CD4-positive, alpha-beta T cell (primary cell): ENCODE data around the gene NT5C1B. TPM values are rescaled to one million over a fixed set of nuclear protein-coding genes. Genes with fewer than 3 reads are reported as not detected.

Experiments used
- ATAC-seq: fragments of 200-7000 bp; cut with Tn5 transposase; one replicate; pipeline ENCODE4 v1.10.0; 2022; ENCODE audit warnings: mild to moderate bottlenecking; ENCODE audit not compliant: poor library complexity
- CTCF ChIA-PET: fragments of 350-600 bp; sonication (Branson Sonifier 250); formaldehyde crosslinking; loops from one replicate; lab custom pipeline; 2021; ENCODE audit warnings: antibody characterized with exemption, inconsistent platforms; lab: Charles Lee
- POLR2A ChIA-PET: fragments of 350-600 bp; sonication (Branson Sonifier 250); formaldehyde crosslinking; loops from one replicate; lab custom pipeline; 2021; ENCODE audit warnings: antibody characterized with exemption, inconsistent platforms; lab: Charles Lee
- DNase-seq, 14 experiments: peaks; one replicate each; pipeline ENCODE4 v3.0.0-alpha.2; 2013 to 2020; ENCODE audit warnings: mixed read lengths in 2 of 14
- H3K27ac ChIP-seq, 2 donors: one replicate each; pipeline versions ENCODE4 v1.5.1 to v1.7.0; 2013; ENCODE audit warnings: low read length in 2 of 2, low read depth in 1 of 2, mild to moderate bottlenecking in 1 of 2
- H3K27me3 ChIP-seq, 2 experiments: 1 replicate in 1 of 2; 2 replicates in 1 of 2; pipeline versions ENCODE4 v1.6.1 to v1.7.0; 2013; ENCODE audit warnings: low read length in 2 of 2, control low read depth in 1 of 2, mild to moderate bottlenecking in 1 of 2, moderate library complexity in 1 of 2; ENCODE audit not compliant: insufficient read depth in 2 of 2, control insufficient read depth in 1 of 2
- H3K36me3 ChIP-seq: one replicate; pipeline ENCODE4 v1.6.1; 2013; ENCODE audit warnings: low read length, control low read depth; ENCODE audit not compliant: insufficient read depth
- H3K4me1 ChIP-seq: one replicate; pipeline ENCODE4 v1.6.1; 2013; ENCODE audit warnings: low read length, control low read depth; ENCODE audit not compliant: insufficient read depth
- H3K4me3 ChIP-seq: one replicate; pipeline ENCODE4 v1.5.1; 2013; ENCODE audit warnings: mild to moderate bottlenecking, low read length, moderate library complexity
- H3K9me3 ChIP-seq, 2 experiments: 1 replicate in 1 of 2; 2 replicates in 1 of 2; pipeline versions ENCODE4 v1.6.1 to v1.7.0; 2013; ENCODE audit warnings: low read length in 2 of 2, mild to moderate bottlenecking in 2 of 2, control low read depth in 1 of 2, moderate library complexity in 1 of 2; ENCODE audit not compliant: control insufficient read depth in 1 of 2, insufficient read depth in 1 of 2
- H3K27ac Mint-ChIP-seq: one replicate; pipeline ENCODE4 v1.8.0; 2020; ENCODE audit warnings: mixed read lengths
- H3K27me3 Mint-ChIP-seq: one replicate; pipeline ENCODE4 v1.8.0; 2021; ENCODE audit warnings: mixed read lengths
- H3K36me3 Mint-ChIP-seq: one replicate; pipeline ENCODE4 v1.8.0; 2021; ENCODE audit warnings: low read depth, mixed read lengths
- H3K4me1 Mint-ChIP-seq: one replicate; pipeline ENCODE4 v1.8.0; 2021; ENCODE audit warnings: low read depth, mixed read lengths
- H3K4me3 Mint-ChIP-seq: one replicate; pipeline ENCODE4 v1.8.0; 2020; ENCODE audit warnings: mild to moderate bottlenecking, mixed read lengths
- H3K9me3 Mint-ChIP-seq: one replicate; pipeline ENCODE4 v1.8.0; 2020; ENCODE audit warnings: mixed read lengths
- CTCF ChIP-seq: fragments of 200-600 bp; IDR thresholded peaks from one replicate; pipeline ENCODE4 v1.8.0; 2022; ENCODE audit warnings: antibody characterized with exemption, mild to moderate bottlenecking
- intact Hi-C, 2 experiments: fragments of 100-400 bp; cut with DNase I in 1 of 2; cut with micrococcal nuclease in 1 of 2; formaldehyde crosslinking; loops; one replicate each; pipeline versions ENCODE4 v1.15.1 to v1.9.0; 2023 to 2025; cut with DNase I, micrococcal nuclease
- total RNA-seq, 174 experiments: library from RNA in 2 of 174; stranded (reverse) in 2 of 174; gene quantifications; one replicate each; pipeline ENCODE4 v1.2.3 and lab custom pipeline; 2021 to 2026

Gene NT5C1B
- total RNA-seq, 2 experiments from 2014 or later = not detected

DNA sequence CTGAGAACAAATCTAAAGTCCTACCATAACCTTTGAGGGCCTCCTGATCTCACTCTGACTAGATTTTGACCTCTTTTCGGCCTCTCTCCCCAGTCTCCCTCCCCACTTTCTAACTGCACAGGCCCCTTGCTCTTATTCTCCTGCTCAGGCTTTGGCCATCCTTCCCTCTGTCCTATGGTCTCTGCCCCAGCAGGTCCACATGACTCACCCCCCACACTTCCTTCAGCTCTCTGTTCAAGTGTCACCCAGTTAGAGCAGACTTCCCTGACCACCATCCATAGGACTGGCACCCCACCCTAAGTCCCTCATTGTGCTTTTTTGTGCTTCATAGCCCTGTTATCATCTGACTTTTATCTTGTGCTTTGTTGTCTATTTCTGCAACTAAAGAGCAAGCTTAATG is 41.2 kb upstream of the NT5C1B start:
- DNase-seq (no peak), ATAC-seq (no peak)
- TF ChIP-seq CTCF = no peak
- no peak overlapping the region for H3K27ac ChIP-seq
- ChIA-PET POLR2A (no interaction called here), CTCF (no interaction called here)
- Mint-ChIP-seq H3K27me3 (no peaks in the 10 kb centered on the region), H3K9me3 (peaks cover 23% of the 10 kb centered on the region), H3K4me1 (no peaks in the 10 kb centered on the region), H3K36me3 (peaks cover 60% of the 10 kb centered on the region), H3K4me3 (no peak overlapping the region), H3K27ac (no peak overlapping the region)
- no peak overlapping the region for H3K4me3 ChIP-seq
- no peaks in the 10 kb centered on the region for H3K4me1 ChIP-seq
- no peaks in the 10 kb centered on the region for H3K36me3 ChIP-seq
- intact Hi-C loops = no loop called here
- no peaks in the 10 kb centered on the region for H3K27me3 ChIP-seq
- H3K9me3 ChIP-seq = peaks cover 4 to 25% of the 10 kb centered on the region in 2 experiments

DNA sequence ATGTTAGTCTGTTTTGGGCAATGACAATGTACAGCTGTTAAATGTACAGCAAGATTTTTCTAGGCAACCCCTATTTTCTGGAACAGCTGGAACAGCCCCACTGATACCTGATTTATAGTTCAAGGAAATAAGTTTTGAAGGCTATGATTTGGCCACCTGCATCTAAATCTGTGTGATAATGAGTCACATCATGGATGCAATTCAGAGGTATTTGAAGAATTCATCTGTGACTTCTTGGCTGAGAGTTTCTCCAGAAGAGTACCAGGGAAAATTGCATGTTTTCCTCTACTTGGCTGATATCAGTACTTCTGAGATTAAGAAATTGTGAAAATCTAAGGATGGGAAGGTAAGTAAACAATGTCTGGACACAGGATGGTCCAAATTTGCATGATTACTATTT is 40.7 kb upstream of the NT5C1B start:
- Mint-ChIP-seq H3K27me3 (no peaks in the 10 kb centered on the region), H3K4me3 (no peak overlapping the region), H3K4me1 (no peaks in the 10 kb centered on the region), H3K9me3 (peaks cover 18% of the 10 kb centered on the region), H3K27ac (no peak overlapping the region), H3K36me3 (peaks cover 56% of the 10 kb centered on the region)
- no peaks in the 10 kb centered on the region for H3K36me3 ChIP-seq
- H3K27me3 ChIP-seq = no peaks in the 10 kb centered on the region
- ChIA-PET CTCF (no interaction called here), POLR2A (no interaction called here)
- TF ChIP-seq CTCF = no peak
- intact Hi-C loops = no loop called here
- no peak for DNase-seq
- H3K27ac ChIP-seq = no peak overlapping the region
- ATAC-seq = no peak
- peaks cover 4 to 23% of the 10 kb centered on the region in 2 experiments for H3K9me3 ChIP-seq
- no peak overlapping the region for H3K4me3 ChIP-seq
- H3K4me1 ChIP-seq = no peaks in the 10 kb centered on the region

DNA sequence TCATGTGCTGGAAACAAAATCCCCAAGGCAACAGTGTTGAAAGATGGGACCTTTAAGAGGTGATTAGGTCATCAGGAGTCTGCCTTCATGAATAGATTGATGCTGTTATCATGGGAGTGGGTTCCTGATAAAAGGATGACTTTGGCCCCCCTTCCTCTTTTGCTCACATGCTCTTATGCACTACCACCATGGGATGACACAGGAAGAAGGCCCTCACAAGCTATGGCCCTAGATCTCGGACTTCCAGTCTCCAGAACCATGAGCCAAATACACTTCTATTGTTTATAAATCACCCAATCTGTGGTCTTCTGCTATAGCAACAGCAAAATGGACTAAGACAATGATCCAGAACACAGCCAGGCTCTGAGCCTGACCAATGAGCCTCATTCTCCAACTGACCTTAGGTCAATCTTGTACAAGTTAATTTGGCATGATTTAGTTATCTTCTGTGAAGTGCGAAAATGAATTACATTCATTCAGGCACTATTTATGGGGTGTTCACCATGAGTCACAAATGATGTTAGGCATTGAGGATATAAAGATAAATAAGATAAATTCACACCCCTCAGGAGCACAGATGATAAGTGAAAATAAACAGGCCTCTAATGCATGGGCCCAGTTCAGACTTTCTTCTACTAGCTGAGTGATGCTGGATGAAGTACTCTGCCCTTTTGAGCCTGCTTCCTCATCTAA is 37.7 kb upstream of the NT5C1B start:
- DNase-seq (no peak), ATAC-seq (no peak)
- TF ChIP-seq CTCF = no peak
- ChIA-PET POLR2A (no interaction called here), CTCF (no interaction called here)
- Histone ChIP-seq H3K27ac (no peak overlapping the region), H3K36me3 (no peaks in the 10 kb centered on the region), H3K27me3 (no peaks in the 10 kb centered on the region), H3K4me1 (no peaks in the 10 kb centered on the region), H3K9me3 (peaks cover 0 to 5% of the 10 kb centered on the region in 2 experiments), H3K4me3 (no peak overlapping the region)
- no peak overlapping the region for H3K27ac Mint-ChIP-seq
- no peaks in the 10 kb centered on the region for H3K27me3 Mint-ChIP-seq
- intact Hi-C loops = no loop called here
- H3K36me3 Mint-ChIP-seq = peaks cover 38% of the 10 kb centered on the region
- no peaks in the 10 kb centered on the region for H3K4me1 Mint-ChIP-seq
- H3K9me3 Mint-ChIP-seq = peaks cover 10% of the 10 kb centered on the region
- no peak overlapping the region for H3K4me3 Mint-ChIP-seq
